ENCODE results near the gene ZIC2. TPM values are rescaled to one million over a fixed set of nuclear protein-coding genes. Genes with fewer than 3 reads are reported as not detected.
A peak's percentile ranks its signal among the peaks of the same experiment; 100 is the strongest.

ZIC2 gene
- total RNA-seq, 1 donor from 2014 or later = 129 TPM

GRCh38 chr13:99977912-99978798 lies 3.4 kb upstream of the ZIC2 start:
- Mint-ChIP-seq H3K4me3 (peak overlapping the region; percentile 79), H3K27me3 (peaks cover 74% of the 10 kb centered on the region), H3K27ac (peak overlapping the region; percentile 76), H3K4me1 (ENCODE audit: unreplicated experiment) (no peaks in the 10 kb centered on the region), H3K9me3 (peaks cover 5% of the 10 kb centered on the region), H3K36me3 (peaks cover 8% of the 10 kb centered on the region)
- no peak for DNase-seq (ENCODE audit: extremely low spot score, unreplicated experiment)
- TF ChIP-seq CTCF (conservative IDR thresholded peaks at IDR 0.05) = no peak

- Mint-ChIP-seq H3K4me3 (peak overlapping the region; percentile 79), H3K27me3 (peaks cover 74% of the 10 kb centered on the region), H3K9me3 (peaks cover 5% of the 10 kb centered on the region), H3K27ac (peak overlapping the region; percentile 76), H3K4me1 (ENCODE audit: unreplicated experiment) (no peaks in the 10 kb centered on the region), H3K36me3 (peaks cover 10% of the 10 kb centered on the region)
- no peak for DNase-seq (ENCODE audit: extremely low spot score, unreplicated experiment)
- peak; percentile 32 for TF ChIP-seq CTCF (conservative IDR thresholded peaks at IDR 0.05)
Measured at GRCh38 chr13:99978799-99979452, 2.7 kb upstream of the ZIC2 start.

- H3K27ac Mint-ChIP-seq = no peak overlapping the region
- H3K4me3 Mint-ChIP-seq = peak overlapping the region; percentile 79
- no peak for DNase-seq (ENCODE audit: extremely low spot score, unreplicated experiment)
- H3K27me3 Mint-ChIP-seq = peaks cover 74% of the 10 kb centered on the region
- no peak for TF ChIP-seq CTCF (conservative IDR thresholded peaks at IDR 0.05)
- peaks cover 4% of the 10 kb centered on the region for H3K4me1 Mint-ChIP-seq (ENCODE audit: unreplicated experiment)
- H3K9me3 Mint-ChIP-seq = peaks cover 5% of the 10 kb centered on the region
- peaks cover 17% of the 10 kb centered on the region for H3K36me3 Mint-ChIP-seq
Measured at GRCh38 chr13:99979453-99980200, 2.0 kb upstream of the ZIC2 start.

GRCh38 chr13:99980201-99980823 lies 1.3 kb upstream of the ZIC2 start:
- Mint-ChIP-seq H3K4me3 (peak overlapping the region; percentile 78), H3K4me1 (ENCODE audit: unreplicated experiment) (peaks cover 4% of the 10 kb centered on the region), H3K27me3 (peaks cover 71% of the 10 kb centered on the region), H3K36me3 (peaks cover 17% of the 10 kb centered on the region), H3K27ac (no peak overlapping the region), H3K9me3 (peaks cover 5% of the 10 kb centered on the region)
- TF ChIP-seq CTCF (conservative IDR thresholded peaks at IDR 0.05) = no peak
- DNase-seq (ENCODE audit: extremely low spot score, unreplicated experiment) = peak; percentile 85
